GM19025 (cell line): Measurements from ENCODE around the gene GJB3.
"Not testable (repeated sequence)": the region's sequence is repeated elsewhere in the genome, so short reads cannot be mapped to it uniquely, and the experiment has no call there.

Source experiments
- ATAC-seq: cut with Tn5 transposase; IDR thresholded peaks from one replicate; pipeline ENCODE4 v1.9.1; 2021; ENCODE audit warnings: mild to moderate bottlenecking, low read depth, moderate library complexity; ENCODE audit not compliant: unreplicated experiment

The GJB3 gene

GRCh38 chr1:34816778-34817177 lies 35.8 kb downstream of the GJB3 start:
- no peak for ATAC-seq

- not testable (repeated sequence) for ATAC-seq
These were observed 37.8 kb downstream of the GJB3 start for GRCh38 chr1:34818862-34819261.

GRCh38 chr1:34822202-34822601 lies 41.2 kb downstream of the GJB3 start:
- no peak for ATAC-seq

- ATAC-seq: no peak
These were observed 43.9 kb downstream of the GJB3 start for GRCh38 chr1:34824817-34825454.

- ATAC-seq: no peak
These were observed 44.6 kb downstream of the GJB3 start for GRCh38 chr1:34825455-34826091.

- no peak for ATAC-seq
These were observed 46.4 kb downstream of the GJB3 start for GRCh38 chr1:34827341-34827941.

GRCh38 chr1:34828611-34829010 lies 47.6 kb downstream of the GJB3 start:
- ATAC-seq: no peak

GRCh38 chr1:34829250-34829649 lies 48.2 kb downstream of the GJB3 start:
- no peak for ATAC-seq

- ATAC-seq: no peak
These were observed 50.8 kb downstream of the GJB3 start for GRCh38 chr1:34831721-34832246.

GRCh38 chr1:34833711-34834110 lies 52.7 kb downstream of the GJB3 start:
- ATAC-seq: no peak
